Neural progenitor cell (in vitro differentiated cells): ENCODE measurements around the gene ZC3H7A. TPM values are rescaled to one million over a fixed set of nuclear protein-coding genes. Genes with fewer than 3 reads are reported as not detected.
A peak's percentile ranks its signal among the peaks of the same experiment; 100 is the strongest.

ENCODE experiments used
- DNase-seq: peaks from one replicate; pipeline ENCODE4 v3.0.0-alpha.2; 2016; ENCODE audit warnings: low spot score
- H2AFZ ChIP-seq: fragments of 200-600 bp; sonication (generic); replicated peaks from 2 replicates; pipeline ENCODE4 v1.6.1; 2016; ENCODE audit warnings: antibody characterized with exemption
- H3F3A ChIP-seq: fragments of 200-600 bp; sonication (generic); 2 replicates; pipeline ENCODE4 v1.6.1; 2016; ENCODE audit warnings: antibody characterized with exemption, low read depth
- H3K27ac ChIP-seq: fragments of 200-600 bp; sonication (generic); 2 replicates; pipeline ENCODE4 v1.5.1; 2016; ENCODE audit warnings: mild to moderate bottlenecking
- H3K27me3 ChIP-seq: fragments of 200-600 bp; sonication (generic); 2 replicates; pipeline ENCODE4 v1.6.1; 2016; ENCODE audit warnings: mild to moderate bottlenecking, moderate library complexity
- H3K36me3 ChIP-seq: fragments of 200-600 bp; sonication (generic); 2 replicates; pipeline ENCODE4 v1.5.1; 2016
- H3K4me1 ChIP-seq: fragments of 200-600 bp; sonication (generic); 2 replicates; pipeline ENCODE4 v1.6.1; 2016; ENCODE audit warnings: mixed run types
- H3K4me2 ChIP-seq: fragments of 200-600 bp; sonication (generic); 2 replicates; pipeline ENCODE4 v1.6.1; 2016
- H3K4me3 ChIP-seq: fragments of 200-600 bp; sonication (generic); 2 replicates; pipeline ENCODE4 v1.5.1; 2016
- H3K79me2 ChIP-seq: fragments of 200-600 bp; sonication (generic); 2 replicates; pipeline ENCODE4 v1.6.1; 2016; ENCODE audit warnings: low read depth
- H3K9ac ChIP-seq: fragments of 200-600 bp; sonication (generic); 2 replicates; pipeline ENCODE4 v1.6.1; 2016
- H3K9me3 ChIP-seq: fragments of 200-600 bp; sonication (generic); 2 replicates; pipeline ENCODE4 v1.5.1; 2016; ENCODE audit warnings: low read depth
- H4K20me1 ChIP-seq: fragments of 200-600 bp; sonication (generic); 2 replicates; pipeline ENCODE4 v1.6.1; 2016; ENCODE audit warnings: low read depth
- H3K27ac Mint-ChIP-seq: 3 replicates; pipeline ENCODE4 v1.8.0; 2021; ENCODE audit warnings: mixed read lengths
- H3K27me3 Mint-ChIP-seq: 2 replicates; pipeline ENCODE4 v1.8.0; 2022; ENCODE audit warnings: low read depth, mild to moderate bottlenecking, inconsistent platforms, moderate library complexity, mixed read lengths; ENCODE audit not compliant: insufficient read depth
- H3K36me3 Mint-ChIP-seq: 3 replicates; pipeline ENCODE4 v1.8.0; 2021; ENCODE audit warnings: mixed read lengths
- H3K4me1 Mint-ChIP-seq: 3 replicates; pipeline ENCODE4 v1.8.0; 2021; ENCODE audit warnings: mixed read lengths
- H3K4me3 Mint-ChIP-seq: 3 replicates; pipeline ENCODE4 v1.8.0; 2021; ENCODE audit warnings: mild to moderate bottlenecking, moderate library complexity, mixed read lengths
- H3K9me3 Mint-ChIP-seq: 3 replicates; pipeline ENCODE4 v1.8.0; 2020; ENCODE audit warnings: mixed read lengths
- EZH2 ChIP-seq: fragments of 200-600 bp; sonication (generic); IDR thresholded peaks from 2 replicates; pipeline ENCODE4 v1.6.1; 2017; ENCODE audit warnings: antibody characterized with exemption, mild to moderate bottlenecking, moderate library complexity
- EZH2phosphoT487 ChIP-seq: fragments of 200-600 bp; sonication (generic); IDR thresholded peaks from 2 replicates; pipeline ENCODE4 v1.6.1; 2017; ENCODE audit warnings: antibody characterized with exemption
- total RNA-seq: library from RNA; depleted of rRNA; stranded (reverse); fragments of >200 nt; gene quantifications from 2 replicates; pipeline ENCODE4 v1.2.3, GENCODE V29; 2015; ENCODE audit warnings: low replicate concordance
- TF ChIP-seq, protein P1 (sequence below): fragments of 200-600 bp; sonication (generic); IDR thresholded peaks from 2 replicates; pipeline ENCODE4 v1.5.1; 2017; ENCODE audit warnings: antibody characterized with exemption, mild to moderate bottlenecking

Gene ZC3H7A
- total RNA-seq, 1 donor from 2014 or later, result 82.6 TPM

DNA sequence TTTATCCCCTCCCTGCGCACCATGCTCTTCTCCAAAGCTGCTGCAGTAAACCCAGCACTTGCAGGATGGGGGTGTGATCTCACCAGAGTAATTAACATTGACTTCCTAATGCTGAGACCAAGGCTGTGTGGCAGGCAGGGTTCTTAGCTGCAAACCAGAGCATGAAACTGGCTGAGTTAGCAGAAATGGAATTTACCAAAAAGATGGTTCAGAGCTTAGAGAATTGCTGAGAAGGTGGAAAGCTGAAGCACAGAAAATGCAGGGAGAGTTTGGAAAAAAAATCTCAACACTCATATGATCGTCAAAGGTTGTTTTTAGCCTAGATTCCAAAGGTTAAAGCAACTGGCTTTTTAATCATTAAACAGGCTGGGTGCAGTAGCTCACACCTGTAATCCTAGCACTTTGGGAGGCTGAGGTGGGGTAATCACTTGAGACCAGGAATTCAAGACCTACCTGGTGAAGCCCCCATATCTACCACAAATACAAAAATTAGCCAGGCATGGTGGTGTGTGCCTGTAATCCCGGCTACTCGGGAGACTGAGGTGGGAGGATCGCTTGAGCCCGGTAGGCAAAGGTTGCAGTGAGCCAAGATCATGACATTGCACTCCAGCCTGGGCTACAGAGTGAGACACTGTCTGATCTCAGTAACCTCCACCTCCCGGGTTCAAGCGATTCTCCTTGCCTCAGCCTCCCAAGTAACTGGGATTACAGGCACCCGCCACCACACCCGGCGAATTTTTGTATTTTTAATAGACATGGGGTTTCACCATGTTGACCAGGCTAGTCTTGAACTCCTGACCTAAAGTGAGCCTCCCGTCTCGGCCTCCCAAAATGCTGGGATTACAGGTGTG is 48.4 kb downstream of the ZC3H7A start:
- Histone ChIP-seq H3K4me2 (no peak overlapping the region), H3K79me2 (no peaks in the 10 kb centered on the region), H3K9me3 (no peaks in the 10 kb centered on the region), H4K20me1 (no peaks in the 10 kb centered on the region), H3K4me3 (no peak overlapping the region), H3K27me3 (no peaks in the 10 kb centered on the region), H3K36me3 (peaks cover 16% of the 10 kb centered on the region), H3K27ac (peak overlapping the region; percentile 1), H3K4me1 (no peaks in the 10 kb centered on the region), H3F3A (peaks cover 12% of the 10 kb centered on the region), H3K9ac (no peak overlapping the region), H2AFZ (no peak overlapping the region)
- no peak for TF ChIP-seq EZH2
- TF ChIP-seq EZH2phosphoT487, result no peak
- DNase-seq, result no peak
- Mint-ChIP-seq H3K27me3 (peaks cover 2% of the 10 kb centered on the region), H3K4me1 (peaks cover under 1% of the 10 kb centered on the region), H3K4me3 (no peak overlapping the region), H3K36me3 (peaks cover 15% of the 10 kb centered on the region), H3K27ac (no peak overlapping the region), H3K9me3 (no peaks in the 10 kb centered on the region)

DNA sequence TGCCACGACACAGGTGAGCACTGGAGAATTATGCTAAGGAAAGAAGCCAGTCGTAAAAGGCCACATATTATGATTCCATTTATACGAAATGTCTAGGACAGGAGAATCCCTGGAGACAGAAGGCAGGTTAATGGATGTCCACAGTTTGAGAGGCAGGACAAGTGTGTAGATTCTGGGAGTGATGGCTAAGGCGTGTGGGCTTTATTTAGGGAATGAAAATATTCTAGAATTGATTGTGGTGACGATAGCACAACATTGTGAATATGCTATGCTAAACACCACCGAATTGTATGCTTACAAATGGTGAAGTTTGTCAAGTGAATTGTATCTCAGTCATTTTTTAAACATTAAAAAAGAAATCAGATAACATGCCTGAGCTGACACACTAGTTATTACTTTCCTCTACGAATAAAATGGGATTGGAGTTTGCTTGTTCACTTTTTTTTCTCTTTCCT is 49.1 kb downstream of the ZC3H7A start:
- Histone ChIP-seq H3K79me2 (no peaks in the 10 kb centered on the region), H3K36me3 (peaks cover 16% of the 10 kb centered on the region), H3K4me1 (no peaks in the 10 kb centered on the region), H4K20me1 (no peaks in the 10 kb centered on the region), H3K9me3 (no peaks in the 10 kb centered on the region), H3K27ac (peak overlapping the region; percentile 1), H3K4me2 (no peak overlapping the region), H3K9ac (no peak overlapping the region), H3F3A (peaks cover 15% of the 10 kb centered on the region), H3K27me3 (no peaks in the 10 kb centered on the region), H3K4me3 (no peak overlapping the region), H2AFZ (no peak overlapping the region)
- TF ChIP-seq, protein P1, sequence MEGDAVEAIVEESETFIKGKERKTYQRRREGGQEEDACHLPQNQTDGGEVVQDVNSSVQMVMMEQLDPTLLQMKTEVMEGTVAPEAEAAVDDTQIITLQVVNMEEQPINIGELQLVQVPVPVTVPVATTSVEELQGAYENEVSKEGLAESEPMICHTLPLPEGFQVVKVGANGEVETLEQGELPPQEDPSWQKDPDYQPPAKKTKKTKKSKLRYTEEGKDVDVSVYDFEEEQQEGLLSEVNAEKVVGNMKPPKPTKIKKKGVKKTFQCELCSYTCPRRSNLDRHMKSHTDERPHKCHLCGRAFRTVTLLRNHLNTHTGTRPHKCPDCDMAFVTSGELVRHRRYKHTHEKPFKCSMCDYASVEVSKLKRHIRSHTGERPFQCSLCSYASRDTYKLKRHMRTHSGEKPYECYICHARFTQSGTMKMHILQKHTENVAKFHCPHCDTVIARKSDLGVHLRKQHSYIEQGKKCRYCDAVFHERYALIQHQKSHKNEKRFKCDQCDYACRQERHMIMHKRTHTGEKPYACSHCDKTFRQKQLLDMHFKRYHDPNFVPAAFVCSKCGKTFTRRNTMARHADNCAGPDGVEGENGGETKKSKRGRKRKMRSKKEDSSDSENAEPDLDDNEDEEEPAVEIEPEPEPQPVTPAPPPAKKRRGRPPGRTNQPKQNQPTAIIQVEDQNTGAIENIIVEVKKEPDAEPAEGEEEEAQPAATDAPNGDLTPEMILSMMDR, result no peak
- TF ChIP-seq EZH2 (no peak), EZH2phosphoT487 (no peak)
- peaks cover 14% of the 10 kb centered on the region for H3K36me3 Mint-ChIP-seq
- no peaks in the 10 kb centered on the region for H3K9me3 Mint-ChIP-seq
- no peak overlapping the region for H3K4me3 Mint-ChIP-seq
- H3K27me3 Mint-ChIP-seq, result peaks cover 2% of the 10 kb centered on the region
- H3K27ac Mint-ChIP-seq, result no peak overlapping the region
- no peak for DNase-seq
- H3K4me1 Mint-ChIP-seq, result peaks cover 2% of the 10 kb centered on the region

DNA sequence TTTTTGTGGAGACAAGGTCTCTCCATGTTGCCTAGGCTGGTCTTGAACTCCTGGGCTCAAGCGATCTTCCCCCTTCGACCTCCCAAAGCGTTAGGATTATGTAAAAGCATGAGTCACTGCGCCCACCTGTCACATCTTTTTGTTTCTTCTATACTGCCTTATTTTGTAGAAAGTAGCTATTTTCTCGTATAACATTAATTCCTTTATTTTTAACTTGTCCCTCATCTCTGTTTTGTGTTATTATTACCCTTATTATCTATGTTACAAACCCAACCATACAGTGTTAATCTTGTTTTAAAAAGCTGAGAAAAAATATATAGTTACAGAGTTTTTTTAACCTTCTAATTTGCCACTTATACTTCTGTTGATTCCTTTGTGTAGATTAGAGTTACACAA is 53.0 kb downstream of the ZC3H7A start:
- H2AFZ ChIP-seq, result no peak overlapping the region
- Mint-ChIP-seq H3K4me1 (peaks cover 19% of the 10 kb centered on the region), H3K4me3 (peak overlapping the region; percentile 87), H3K36me3 (no peaks in the 10 kb centered on the region), H3K27ac (no peak overlapping the region), H3K27me3 (peaks cover 2% of the 10 kb centered on the region), H3K9me3 (no peaks in the 10 kb centered on the region)
- peaks cover 12% of the 10 kb centered on the region for H3F3A ChIP-seq
- H3K27ac ChIP-seq, result no peak overlapping the region
- no peaks in the 10 kb centered on the region for H3K9me3 ChIP-seq
- no peak overlapping the region for H3K4me2 ChIP-seq
- no peak for TF ChIP-seq EZH2
- no peak for TF ChIP-seq EZH2phosphoT487
- TF ChIP-seq, protein P1, result no peak
- DNase-seq, result no peak
- peaks cover 21% of the 10 kb centered on the region for H4K20me1 ChIP-seq
- no peak overlapping the region for H3K4me3 ChIP-seq
- peaks cover 6% of the 10 kb centered on the region for H3K4me1 ChIP-seq
- no peaks in the 10 kb centered on the region for H3K36me3 ChIP-seq
- no peak overlapping the region for H3K9ac ChIP-seq
- no peaks in the 10 kb centered on the region for H3K27me3 ChIP-seq
- H3K79me2 ChIP-seq, result peaks cover 26% of the 10 kb centered on the region
